ENCODE data around the gene ATP2B2.

Gene ATP2B2

GRCh38 chr3:10416730-10417300, 88.6 kb downstream of the ATP2B2 start:
- peak overlapping the region; percentile 18 for H3K18ac ChIP-seq (ENCODE audit: low read length)
- H3K79me1 ChIP-seq (ENCODE audit: low read depth, low read length): no peaks in the 10 kb centered on the region
- DNase-seq (ENCODE audit: low spot score): no peak
- no peaks in the 10 kb centered on the region for H3K9me3 ChIP-seq (replicated peaks in 1 of 2; ENCODE audit: control insufficient read depth in 2 of 2, insufficient read depth in 1 of 2, low read depth in 1 of 2, low read length in 2 of 2)
- H3K9ac ChIP-seq (ENCODE audit: low read depth, low read length, poor library complexity): no peak overlapping the region
- H2BK12ac ChIP-seq (ENCODE audit: low read length): no peak overlapping the region
- no peak overlapping the region for H3K14ac ChIP-seq (ENCODE audit: low read length)
- H3K36me3 ChIP-seq (replicated peaks in 1 of 2; ENCODE audit: control insufficient read depth in 2 of 2, insufficient read depth in 2 of 2, low read length in 2 of 2): no peaks in the 10 kb centered on the region
- no peak overlapping the region for H4K91ac ChIP-seq (ENCODE audit: low read depth, low read length, poor library complexity)
- H3K23ac ChIP-seq (ENCODE audit: low read depth, low read length, poor library complexity): no peak overlapping the region
- no peak overlapping the region for H3K4me2 ChIP-seq (ENCODE audit: insufficient read depth, low read length, poor library complexity, severe bottlenecking)
- H2AK5ac ChIP-seq (ENCODE audit: low read depth, low read length): peak overlapping the region; percentile 13
- no peak overlapping the region for H3K4ac ChIP-seq (ENCODE audit: low read length)
- H2BK15ac ChIP-seq (ENCODE audit: low read length): peak overlapping the region; percentile 69
- no peak overlapping the region for H2AFZ ChIP-seq (ENCODE audit: low read length)
- no peaks in the 10 kb centered on the region for H3K4me1 ChIP-seq (ENCODE audit: control insufficient read depth in 2 of 2, insufficient read depth in 1 of 2, low read depth in 1 of 2, low read length in 2 of 2)
- no peak overlapping the region for H4K8ac ChIP-seq (ENCODE audit: low read depth, low read length)
- peaks cover 0 to 20% (median 0%) of the 10 kb centered on the region in 3 experiments for H3K27me3 ChIP-seq (ENCODE audit: control insufficient read depth in 3 of 3, insufficient read depth in 3 of 3, low read depth in 1 of 3, low read length in 3 of 3)
- H2BK120ac ChIP-seq (ENCODE audit: low read depth, low read length): no peak overlapping the region
- H2BK5ac ChIP-seq (ENCODE audit: low read length): peak overlapping the region; percentile 46
- H3K4me3 ChIP-seq (ENCODE audit: low read length in 2 of 2): no peak overlapping the region
- no CpG with 5 or more reads among the region's 19 CpGs for WGBS, 2 donors (ENCODE audit: extremely low coverage in 2 of 2, insufficient read length in 2 of 2, insufficient replicate concordance in 1 of 2)
- H3K27ac ChIP-seq (replicated peaks; ENCODE audit: low read length): no peak overlapping the region

DNA sequence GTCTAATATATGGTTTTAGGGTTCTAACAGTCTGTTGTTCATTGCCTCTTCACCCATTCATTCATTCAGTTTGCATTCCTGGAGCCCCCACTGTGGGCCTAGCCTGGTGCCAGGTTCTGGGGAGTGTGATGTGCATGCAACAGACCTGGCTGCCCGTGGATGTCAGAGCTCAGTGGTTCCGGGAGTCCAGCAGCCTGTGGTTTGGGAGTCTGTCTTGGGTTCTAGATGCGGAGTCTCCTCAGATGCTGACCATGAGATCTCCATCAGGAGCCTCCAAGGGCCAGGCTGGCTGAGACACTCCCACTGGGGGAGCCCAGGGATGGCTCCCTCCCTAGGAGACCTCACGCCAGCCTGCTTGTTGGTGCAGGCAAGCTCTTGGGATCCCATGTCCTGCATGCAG, 92.3 kb downstream of the ATP2B2 start:
- Histone ChIP-seq H2BK120ac (ENCODE audit: low read depth, low read length) (no peak overlapping the region), H3K79me1 (ENCODE audit: low read depth, low read length) (no peaks in the 10 kb centered on the region), H3K4me1 (ENCODE audit: control insufficient read depth in 2 of 2, insufficient read depth in 1 of 2, low read depth in 1 of 2, low read length in 2 of 2) (no peaks in the 10 kb centered on the region), H3K4me2 (ENCODE audit: insufficient read depth, low read length, poor library complexity, severe bottlenecking) (no peak overlapping the region), H3K27ac (replicated peaks; ENCODE audit: low read length) (no peak overlapping the region), H2AFZ (ENCODE audit: low read length) (no peak overlapping the region), H3K4ac (ENCODE audit: low read length) (no peak overlapping the region), H3K23ac (ENCODE audit: low read depth, low read length, poor library complexity) (no peak overlapping the region), H3K14ac (ENCODE audit: low read length) (no peak overlapping the region), H2BK5ac (ENCODE audit: low read length) (no peak overlapping the region), H4K8ac (ENCODE audit: low read depth, low read length) (no peak overlapping the region), H4K91ac (ENCODE audit: low read depth, low read length, poor library complexity) (no peak overlapping the region), H3K36me3 (replicated peaks in 1 of 2; ENCODE audit: control insufficient read depth in 2 of 2, insufficient read depth in 2 of 2, low read length in 2 of 2) (no peaks in the 10 kb centered on the region), H2BK12ac (ENCODE audit: low read length) (no peak overlapping the region), H3K27me3 (ENCODE audit: control insufficient read depth in 3 of 3, insufficient read depth in 3 of 3, low read depth in 1 of 3, low read length in 3 of 3) (peaks cover 0 to 38% (median 0%) of the 10 kb centered on the region in 3 experiments), H2BK15ac (ENCODE audit: low read length) (no peak overlapping the region), H3K9ac (ENCODE audit: low read depth, low read length, poor library complexity) (no peak overlapping the region), H2AK5ac (ENCODE audit: low read depth, low read length) (no peak overlapping the region), H3K9me3 (replicated peaks in 1 of 2; ENCODE audit: control insufficient read depth in 2 of 2, insufficient read depth in 1 of 2, low read depth in 1 of 2, low read length in 2 of 2) (no peaks in the 10 kb centered on the region), H3K4me3 (ENCODE audit: low read length in 2 of 2) (no peak overlapping the region), H3K18ac (ENCODE audit: low read length) (no peak overlapping the region)
- no peak for DNase-seq (ENCODE audit: low spot score)
- WGBS, 2 donors (ENCODE audit: extremely low coverage in 2 of 2, insufficient read length in 2 of 2, insufficient replicate concordance in 1 of 2): no CpG with 5 or more reads among the region's 4 CpGs

DNA sequence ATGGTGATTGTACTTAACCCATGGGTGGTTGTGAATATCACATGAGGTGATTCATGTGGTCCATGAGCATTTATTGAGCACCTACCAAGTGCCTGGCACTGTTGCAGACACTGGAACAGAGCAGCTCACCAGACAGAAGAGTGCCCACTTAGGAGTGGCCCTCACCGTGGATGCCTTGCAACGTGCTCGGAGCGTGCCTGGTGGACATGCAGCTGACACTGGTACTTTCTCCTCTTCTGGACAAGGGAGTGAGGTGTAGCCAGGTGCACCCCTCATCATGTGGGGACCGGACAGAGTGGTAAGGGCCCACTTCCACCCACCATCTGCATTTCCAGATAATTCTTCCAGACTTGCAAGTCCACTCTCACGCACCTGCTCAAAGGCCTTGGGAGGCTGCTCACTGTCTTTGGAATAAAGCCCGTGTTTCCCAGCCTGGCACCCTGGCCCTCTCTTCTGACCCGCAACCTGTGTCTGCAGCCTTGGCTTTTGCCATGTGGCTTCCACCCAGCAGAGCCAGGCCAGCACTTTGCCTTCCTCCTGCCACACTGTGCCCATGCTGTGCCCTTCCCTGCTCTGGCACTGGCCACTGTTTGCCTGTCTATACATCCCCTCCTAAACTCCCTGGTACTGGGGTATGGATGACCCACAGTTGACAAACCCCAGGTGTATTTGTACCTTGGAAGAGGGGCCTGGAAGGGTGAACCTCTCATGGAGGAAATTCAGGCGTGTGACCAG, 93.6 kb downstream of the ATP2B2 start:
- H2BK120ac ChIP-seq (ENCODE audit: low read depth, low read length): no peak overlapping the region
- peak overlapping the region; percentile 53 for H2BK12ac ChIP-seq (ENCODE audit: low read length)
- H2BK5ac ChIP-seq (ENCODE audit: low read length): no peak overlapping the region
- no peak overlapping the region for H3K4me2 ChIP-seq (ENCODE audit: insufficient read depth, low read length, poor library complexity, severe bottlenecking)
- peaks cover 0 to 45% (median 0%) of the 10 kb centered on the region in 3 experiments for H3K27me3 ChIP-seq (ENCODE audit: control insufficient read depth in 3 of 3, insufficient read depth in 3 of 3, low read depth in 1 of 3, low read length in 3 of 3)
- no peak overlapping the region for H2BK15ac ChIP-seq (ENCODE audit: low read length)
- H3K4ac ChIP-seq (ENCODE audit: low read length): no peak overlapping the region
- WGBS, 2 donors (ENCODE audit: extremely low coverage in 2 of 2, insufficient read length in 2 of 2, insufficient replicate concordance in 1 of 2): no CpG with 5 or more reads among the region's 9 CpGs
- no peak overlapping the region for H3K4me3 ChIP-seq (ENCODE audit: low read length in 2 of 2)
- H3K4me1 ChIP-seq (ENCODE audit: control insufficient read depth in 2 of 2, insufficient read depth in 1 of 2, low read depth in 1 of 2, low read length in 2 of 2): no peaks in the 10 kb centered on the region
- H3K27ac ChIP-seq (replicated peaks; ENCODE audit: low read length): no peak overlapping the region
- H3K9ac ChIP-seq (ENCODE audit: low read depth, low read length, poor library complexity): no peak overlapping the region
- peak overlapping the region; percentile 58 for H3K18ac ChIP-seq (ENCODE audit: low read length)
- no peak overlapping the region for H3K23ac ChIP-seq (ENCODE audit: low read depth, low read length, poor library complexity)
- H3K79me1 ChIP-seq (ENCODE audit: low read depth, low read length): no peaks in the 10 kb centered on the region
- no peak overlapping the region for H2AK5ac ChIP-seq (ENCODE audit: low read depth, low read length)
- no peaks in the 10 kb centered on the region for H3K9me3 ChIP-seq (replicated peaks in 1 of 2; ENCODE audit: control insufficient read depth in 2 of 2, insufficient read depth in 1 of 2, low read depth in 1 of 2, low read length in 2 of 2)
- DNase-seq (ENCODE audit: low spot score): no peak
- H4K91ac ChIP-seq (ENCODE audit: low read depth, low read length, poor library complexity): no peak overlapping the region
- H4K8ac ChIP-seq (ENCODE audit: low read depth, low read length): no peak overlapping the region
- no peak overlapping the region for H3K14ac ChIP-seq (ENCODE audit: low read length)
- no peaks in the 10 kb centered on the region for H3K36me3 ChIP-seq (replicated peaks in 1 of 2; ENCODE audit: control insufficient read depth in 2 of 2, insufficient read depth in 2 of 2, low read length in 2 of 2)
- H2AFZ ChIP-seq (ENCODE audit: low read length): no peak overlapping the region

DNA sequence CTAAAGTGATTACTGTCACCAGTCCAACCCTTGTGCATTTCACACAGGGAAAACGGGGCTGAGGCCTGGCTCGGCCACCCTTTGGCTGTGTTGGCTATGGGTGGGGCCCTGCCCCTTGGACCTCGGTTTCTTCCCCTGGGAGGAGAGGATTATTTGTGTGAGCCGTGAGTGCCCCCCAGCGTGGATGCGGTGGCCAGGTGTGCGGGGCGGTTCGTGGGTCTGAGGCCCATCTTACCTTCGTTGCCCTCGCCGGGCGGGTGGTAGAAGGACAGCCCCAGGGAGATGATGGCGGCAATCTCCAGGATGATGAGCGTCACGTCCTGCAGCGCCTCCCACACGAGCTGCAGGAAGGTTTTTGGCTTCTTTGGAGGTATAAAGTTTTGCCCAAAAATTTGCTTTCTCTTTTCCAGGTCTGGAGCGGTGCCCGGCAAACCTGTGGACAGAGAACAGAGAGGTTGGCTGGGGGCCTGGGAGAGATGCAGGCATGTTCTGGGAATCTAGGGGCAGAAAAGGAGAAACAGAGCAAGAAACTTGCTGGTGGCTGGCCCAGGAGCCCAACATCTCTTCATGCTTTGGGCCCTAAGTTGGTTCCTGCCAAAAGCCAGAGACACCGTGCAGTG, 94.9 kb downstream of the ATP2B2 start:
- Histone ChIP-seq H2BK5ac (ENCODE audit: low read length) (no peak overlapping the region), H2AFZ (ENCODE audit: low read length) (no peak overlapping the region), H3K4me3 (ENCODE audit: low read length in 2 of 2) (no peak overlapping the region), H2BK12ac (ENCODE audit: low read length) (no peak overlapping the region), H3K23ac (ENCODE audit: low read depth, low read length, poor library complexity) (no peak overlapping the region), H2BK120ac (ENCODE audit: low read depth, low read length) (no peak overlapping the region), H3K4ac (ENCODE audit: low read length) (no peak overlapping the region), H3K9ac (ENCODE audit: low read depth, low read length, poor library complexity) (peak overlapping the region; percentile 40), H2AK5ac (ENCODE audit: low read depth, low read length) (no peak overlapping the region), H3K79me1 (ENCODE audit: low read depth, low read length) (no peaks in the 10 kb centered on the region), H3K14ac (ENCODE audit: low read length) (no peak overlapping the region), H3K36me3 (replicated peaks in 1 of 2; ENCODE audit: control insufficient read depth in 2 of 2, insufficient read depth in 2 of 2, low read length in 2 of 2) (no peaks in the 10 kb centered on the region), H3K27ac (replicated peaks; ENCODE audit: low read length) (no peak overlapping the region), H3K4me1 (ENCODE audit: control insufficient read depth in 2 of 2, insufficient read depth in 1 of 2, low read depth in 1 of 2, low read length in 2 of 2) (no peaks in the 10 kb centered on the region), H2BK15ac (ENCODE audit: low read length) (no peak overlapping the region), H4K91ac (ENCODE audit: low read depth, low read length, poor library complexity) (no peak overlapping the region), H3K9me3 (replicated peaks in 1 of 2; ENCODE audit: control insufficient read depth in 2 of 2, insufficient read depth in 1 of 2, low read depth in 1 of 2, low read length in 2 of 2) (no peaks in the 10 kb centered on the region), H3K4me2 (ENCODE audit: insufficient read depth, low read length, poor library complexity, severe bottlenecking) (no peak overlapping the region), H4K8ac (ENCODE audit: low read depth, low read length) (no peak overlapping the region), H3K18ac (ENCODE audit: low read length) (peak overlapping the region; percentile 40), H3K27me3 (ENCODE audit: control insufficient read depth in 3 of 3, insufficient read depth in 3 of 3, low read depth in 1 of 3, low read length in 3 of 3) (peaks cover 0 to 39% (median 0%) of the 10 kb centered on the region in 3 experiments)
- DNase-seq (ENCODE audit: low spot score): no peak
- no CpG with 5 or more reads among the region's 21 CpGs for WGBS, 2 donors (ENCODE audit: extremely low coverage in 2 of 2, insufficient read length in 2 of 2, insufficient replicate concordance in 1 of 2)
